Astrocyte of the cerebellum (primary cell): Measurements from ENCODE around the gene TRPT1.

Experiments used
- DNase-seq: peaks from one replicate; pipeline ENCODE4 v3.0.0-alpha.2; 2011; ENCODE audit warnings: low read depth
- H3K4me3 ChIP-seq: 2 replicates; pipeline ENCODE4 v1.5.1; 2011; ENCODE audit warnings: mild to moderate bottlenecking, low read depth, low read length, moderate library complexity
- CTCF ChIP-seq: IDR thresholded peaks from 2 replicates; pipeline ENCODE4 v1.5.1; 2012; ENCODE audit warnings: low read length, low read depth, moderate library complexity, mild to moderate bottlenecking; ENCODE audit errors: missing control alignments
- in situ Hi-C: cut with HindIII; loops from 2 replicates; pipeline ENCODE4 v1.10.0; 2017; ENCODE audit warnings: low sequenced_read_pairs

The TRPT1 gene

GRCh38 chr11:64253043-64253442 is 27.1 kb upstream of the TRPT1 start:
- TF ChIP-seq CTCF: no peak
- H3K4me3 ChIP-seq: peak overlapping the region; percentile 50
- in situ Hi-C loops: no loop called here
- DNase-seq: no peak

- DNase-seq: no peak
- in situ Hi-C loops: no loop called here
- peak; percentile 49 for TF ChIP-seq CTCF
- H3K4me3 ChIP-seq: peak overlapping the region; percentile 50
These were observed 26.3 kb upstream of the TRPT1 start for GRCh38 chr11:64252003-64252872.

- peak overlapping the region; percentile 50 for H3K4me3 ChIP-seq
- in situ Hi-C loops: no loop called here
These were observed 25.7 kb upstream of the TRPT1 start for GRCh38 chr11:64251753-64252002.

GRCh38 chr11:64251016-64251752 is 25.2 kb upstream of the TRPT1 start, which contains the start of gene PLCB3:
Gene PLCB3, plus strand, starts transcription at chr11:64251530. Its CDS starts 120 bp downstream, at chr11:64251650.
- in situ Hi-C loops: no loop called here
- no peak for DNase-seq
- peak; percentile 53 for TF ChIP-seq CTCF
- peak within 1 kb of the TSS; percentile 50 for H3K4me3 ChIP-seq

More at GRCh38 chr11:64251753-64252002, 25.7 kb upstream of the TRPT1 start:
- no peak for TF ChIP-seq CTCF
- no peak for DNase-seq

- no peak for TF ChIP-seq CTCF
- no peak for DNase-seq
- H3K4me3 ChIP-seq: peak overlapping the region; percentile 50
- in situ Hi-C loops: no loop called here
These were observed 24.5 kb upstream of the TRPT1 start for GRCh38 chr11:64250415-64251015.

GRCh38 chr11:64249563-64250414 is 23.8 kb upstream of the TRPT1 start:
- no peak for TF ChIP-seq CTCF
- DNase-seq: no peak
- H3K4me3 ChIP-seq: no peak overlapping the region
- in situ Hi-C loops: no loop called here
